ENCODE data around the gene CALCA. TPM values are rescaled to one million over a fixed set of nuclear protein-coding genes. Genes with fewer than 3 reads are reported as not detected.
A peak's percentile ranks its signal among the peaks of the same experiment; 100 is the strongest.

Gene CALCA
- total and polyA plus RNA-seq, 2 of the 4 experiments (the other 2 are of a cell fraction): not detected

GRCh38 chr11:14973621-14974514 is 1.7 kb upstream of the CALCA start:
- H2BK5ac ChIP-seq (ENCODE audit: low read depth, low read length, poor library complexity, severe bottlenecking): no peak overlapping the region
- dilution Hi-C loops (cut with HindIII; ENCODE audit: low sequenced_read_pairs, unreplicated experiment): no loop called here
- no peak overlapping the region for H2BK15ac ChIP-seq (ENCODE audit: low read depth, low read length)
- ATAC-seq (ENCODE audit: low read depth) (no peak; the same call in 1 of the 2 replicates), DNase-seq (peak; percentile 4)
- peak overlapping the region; percentile 46 for H2AFZ ChIP-seq (replicated peaks; ENCODE audit: low read length, poor library complexity)
- no peaks in the 10 kb centered on the region for H3K9me3 ChIP-seq (ENCODE audit: control insufficient read depth, insufficient read depth, low read length)
- H4K8ac ChIP-seq (ENCODE audit: low read depth in 2 of 2, low read length in 2 of 2): no peak overlapping the region
- H2AK9ac ChIP-seq (replicated peaks; ENCODE audit: low read depth, low read length, poor library complexity): no peak overlapping the region
- H4K5ac ChIP-seq (ENCODE audit: low read depth, low read length): no peak overlapping the region
- ChIA-PET CTCF (interaction anchor here (0.8 to 1.2 kb wide), 3 partner anchors 101 to 233 kb away, joined by 3 read pairs; no protein-coding TSS in a partner anchor), POLR2A (ENCODE audit: unreplicated experiment) (no interaction called here)
- no peaks in the 10 kb centered on the region for H3K79me1 ChIP-seq (ENCODE audit: low read depth in 1 of 2, low read length in 2 of 2)
- no peaks in the 10 kb centered on the region for H3K36me3 ChIP-seq (ENCODE audit: control insufficient read depth, insufficient read depth, low read length)
- no peak overlapping the region for H3K4ac ChIP-seq (ENCODE audit: low read depth, low read length)
- H2BK20ac ChIP-seq (ENCODE audit: low read depth, low read length): no peak overlapping the region
- no peak overlapping the region for H3K14ac ChIP-seq (replicated peaks; ENCODE audit: low read depth, low read length)
- in situ Hi-C loops (cut with MboI; ENCODE audit: low sequenced_read_pairs): no loop called here
- H3K9ac ChIP-seq (ENCODE audit: low read depth, low read length): no peak overlapping the region
- peak overlapping the region; percentile 7; the same call in 1 of the 2 replicates for H3K4me2 ChIP-seq (ENCODE audit: low read depth, low read length)
- BruUV-seq (replicated peaks): no TSS peak
- no peak overlapping the region for H3K4me3 ChIP-seq (ENCODE audit: insufficient read depth, low read depth, low read length)
- H3K27ac ChIP-seq (ENCODE audit: insufficient read depth, low read length): no peak overlapping the region
- no peak for TF ChIP-seq SMC3 (IDR thresholded peaks at IDR 0.05; ENCODE audit: low read depth, low read length)
- TF ChIP-seq CHD1 (IDR thresholded peaks at IDR 0.05; ENCODE audit: low read depth, low read length): no peak
- no peak for TF ChIP-seq MXI1 (IDR thresholded peaks at IDR 0.05; ENCODE audit: borderline replicate concordance, low read depth, low read length)
- 4% methylated on average over 24 of the region's 64 CpGs; no CpG with 5 or more reads in 1 of the 2 experiments for WGBS, 2 experiments (ENCODE audit: extremely low coverage in 2 of 2, insufficient read length in 1 of 2)
- H4K91ac ChIP-seq (ENCODE audit: insufficient read depth, low read depth, low read length): no peak overlapping the region
- no peaks in the 10 kb centered on the region for H4K20me1 ChIP-seq (ENCODE audit: insufficient read depth, low read length)
- no peak overlapping the region for H3K18ac ChIP-seq (ENCODE audit: low read depth, low read length)
- H3K9me1 ChIP-seq (ENCODE audit: insufficient read depth, low read length): no peaks in the 10 kb centered on the region
- H2AK5ac ChIP-seq (ENCODE audit: low read depth, low read length): no peak overlapping the region
- H3K23ac ChIP-seq (ENCODE audit: low read depth, low read length): no peak overlapping the region
- H3K27me3 ChIP-seq (ENCODE audit: control insufficient read depth, insufficient read depth, low read length): peaks cover 70% of the 10 kb centered on the region
- no peak overlapping the region for H2BK120ac ChIP-seq (ENCODE audit: low read depth, low read length)
- no peaks in the 10 kb centered on the region for H3K4me1 ChIP-seq (ENCODE audit: control insufficient read depth, insufficient read depth, low read length)
- intact Hi-C loops (cut with micrococcal nuclease): loop anchor here (2.0 kb wide), 1 partner anchor 101 kb away; no protein-coding TSS in a partner anchor
- no peak overlapping the region for H3K56ac ChIP-seq (ENCODE audit: extremely low read depth, insufficient read depth, low read length)
